PC-9 (cell line): Measurements from ENCODE around the gene TNF. TPM values are rescaled to one million over a fixed set of nuclear protein-coding genes. Genes with fewer than 3 reads are reported as not detected.

Experiments used
- BruUV-seq: library from RNA; stranded (reverse); fragments of 400-500 nt; replicated peaks from 2 replicates; lab custom pipeline; 2021; lab: Mats Ljungman, UMichigan
- CTCF ChIA-PET: fragments of 300-600 bp; sonication (Branson Sonifier 250); formaldehyde crosslinking; loops from one replicate; lab custom pipeline; 2022; ENCODE audit warnings: antibody characterized with exemption; lab: Charles Lee
- POLR2A ChIA-PET: fragments of 300-600 bp; sonication (Branson Sonifier 250); formaldehyde crosslinking; loops from one replicate; lab custom pipeline; 2022; ENCODE audit warnings: antibody characterized with exemption; ENCODE audit not compliant: unreplicated experiment; lab: Charles Lee
- DNase-seq, 2 experiments: peaks; one replicate each; pipeline versions ENCODE4 v3.0.0 to v3.0.0-alpha.2; 2015 to 2022; ENCODE audit warnings: mixed read lengths in 1 of 2
- H2AFZ ChIP-seq: fragments of 200-600 bp; sonication (generic); 2 replicates; pipeline ENCODE4 v1.8.1; 2017; ENCODE audit warnings: antibody characterized with exemption
- H3F3A ChIP-seq: fragments of 200-600 bp; sonication (generic); 2 replicates; pipeline ENCODE4 v1.8.1; 2017; ENCODE audit warnings: antibody characterized with exemption, mild to moderate bottlenecking, low read depth; ENCODE audit not compliant: insufficient read depth
- H3K27ac ChIP-seq: fragments of 200-600 bp; sonication (generic); 2 replicates; pipeline ENCODE4 v1.6.1; 2016; ENCODE audit warnings: mixed run types
- H3K27me3 ChIP-seq: fragments of 200-600 bp; sonication (generic); 2 replicates; pipeline ENCODE4 v1.6.1; 2016; ENCODE audit warnings: low read depth, mixed run types; ENCODE audit not compliant: insufficient read depth
- H3K36me3 ChIP-seq: fragments of 200-600 bp; sonication (generic); 2 replicates; pipeline ENCODE4 v1.6.1; 2016; ENCODE audit warnings: low read depth, mixed run types
- H3K4me1 ChIP-seq: fragments of 200-600 bp; sonication (generic); replicated peaks from 2 replicates; pipeline ENCODE4 v1.6.1; 2016; ENCODE audit warnings: mixed run types; ENCODE audit not compliant: insufficient read depth
- H3K4me2 ChIP-seq: fragments of 200-600 bp; sonication (generic); 2 replicates; pipeline ENCODE4 v1.6.1; 2017; ENCODE audit warnings: mixed run types
- H3K4me3 ChIP-seq: fragments of 200-600 bp; sonication (generic); 2 replicates; pipeline ENCODE4 v1.6.1; 2016; ENCODE audit warnings: mixed run types
- H3K79me2 ChIP-seq: fragments of 200-600 bp; sonication (generic); 2 replicates; pipeline ENCODE4 v1.6.1; 2017; ENCODE audit warnings: low read depth, mixed run types
- H3K9me2 ChIP-seq: fragments of 200-600 bp; sonication (generic); 2 replicates; pipeline ENCODE4 v1.8.1; 2017; ENCODE audit warnings: mild to moderate bottlenecking; ENCODE audit not compliant: insufficient read depth
- H3K9me3 ChIP-seq: fragments of 200-600 bp; sonication (generic); 2 replicates; pipeline ENCODE4 v1.8.1; 2016; ENCODE audit warnings: low read depth; ENCODE audit not compliant: insufficient read depth
- H4K20me1 ChIP-seq: fragments of 200-600 bp; sonication (generic); 2 replicates; pipeline ENCODE4 v1.8.1; 2017; ENCODE audit not compliant: insufficient read depth
- EZH2 ChIP-seq: fragments of 200-600 bp; sonication (generic); IDR thresholded peaks from 2 replicates; pipeline ENCODE4 v1.8.0; 2017; ENCODE audit warnings: antibody characterized with exemption, low read depth
- intact Hi-C: fragments of 100-400 bp; cut with micrococcal nuclease; formaldehyde crosslinking; loops from one replicate; pipeline ENCODE4 v1.10.0; 2022; ENCODE audit not compliant: unreplicated experiment
- total RNA-seq: library from RNA; stranded (reverse); gene quantifications from 2 replicates; pipeline ENCODE4 v1.2.3, GENCODE V29; 2021
- TF ChIP-seq, protein P1 (sequence below): fragments of 200-600 bp; sonication (generic); conservative IDR thresholded peaks from 2 replicates; pipeline ENCODE4 v1.6.1; 2017; ENCODE audit warnings: mixed run types, antibody characterized with exemption, mild to moderate bottlenecking, moderate library complexity

Gene TNF
- total RNA-seq, 1 experiment from 2014 or later: not detected

DNA sequence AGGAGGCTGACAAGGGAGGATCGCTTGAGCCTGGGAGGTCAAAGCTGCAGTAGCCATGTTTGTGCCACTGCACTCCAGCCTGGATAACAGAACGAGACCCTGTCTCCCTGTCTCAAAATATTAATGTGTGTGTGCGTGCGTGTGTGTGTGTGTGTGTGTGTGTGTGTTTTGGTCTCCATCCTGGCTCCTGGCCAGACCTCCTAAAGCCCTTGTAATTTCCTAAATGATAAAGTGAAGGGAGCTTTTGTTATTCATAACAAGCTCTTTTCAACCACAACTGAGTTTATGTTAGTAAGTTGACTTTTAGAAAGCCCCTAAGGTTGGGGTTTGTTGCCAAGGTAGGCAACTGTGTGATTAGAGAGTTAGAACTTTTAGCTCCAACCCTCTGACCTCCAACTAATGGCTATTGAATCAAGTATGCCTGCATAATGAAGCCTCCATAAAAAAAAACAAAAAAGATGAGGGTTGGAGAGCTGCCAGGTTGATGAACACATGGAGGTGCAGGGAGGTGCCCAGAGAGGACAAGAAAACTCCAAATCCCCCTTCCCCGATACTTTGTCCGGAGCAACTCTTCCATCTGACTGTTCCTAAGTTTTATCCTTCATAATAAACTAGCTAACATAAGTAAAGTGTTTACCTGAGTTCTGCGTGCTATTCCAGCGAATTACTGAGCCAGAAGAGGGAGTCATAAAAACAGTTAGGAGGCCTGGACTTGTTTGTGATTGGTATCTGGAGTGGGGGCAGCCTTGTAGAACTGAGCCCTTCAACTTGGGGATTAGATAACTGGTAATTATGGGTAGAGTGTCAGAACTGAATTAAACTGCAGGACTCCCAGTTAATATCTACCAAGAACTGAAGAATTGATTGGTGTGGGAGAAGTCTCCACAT lies 34.4 kb downstream of the TNF start:
- ChIA-PET CTCF (interaction anchor here (0.5 kb wide), 1 partner anchor 16 kb away, joined by 3 read pairs; no protein-coding TSS in a partner anchor), POLR2A (interaction anchor here (0.6 kb wide), 2 partner anchors 28 to 521 kb away, joined by 3 to 4 read pairs; no protein-coding TSS in a partner anchor)
- TF ChIP-seq EZH2: no peak
- no peaks in the 10 kb centered on the region for H3F3A ChIP-seq
- DNase-seq: no peak
- H3K4me3 ChIP-seq: no peak overlapping the region
- no peaks in the 10 kb centered on the region for H3K4me1 ChIP-seq
- H3K9me3 ChIP-seq: no peaks in the 10 kb centered on the region
- no peak overlapping the region for H2AFZ ChIP-seq
- no peak overlapping the region for H3K4me2 ChIP-seq
- BruUV-seq: no TSS peak
- no peaks in the 10 kb centered on the region for H3K27me3 ChIP-seq
- H4K20me1 ChIP-seq: no peaks in the 10 kb centered on the region
- intact Hi-C loops: no loop called here
- H3K9me2 ChIP-seq: no peaks in the 10 kb centered on the region
- no peak overlapping the region for H3K27ac ChIP-seq
- no peaks in the 10 kb centered on the region for H3K36me3 ChIP-seq
- no peaks in the 10 kb centered on the region for H3K79me2 ChIP-seq

DNA sequence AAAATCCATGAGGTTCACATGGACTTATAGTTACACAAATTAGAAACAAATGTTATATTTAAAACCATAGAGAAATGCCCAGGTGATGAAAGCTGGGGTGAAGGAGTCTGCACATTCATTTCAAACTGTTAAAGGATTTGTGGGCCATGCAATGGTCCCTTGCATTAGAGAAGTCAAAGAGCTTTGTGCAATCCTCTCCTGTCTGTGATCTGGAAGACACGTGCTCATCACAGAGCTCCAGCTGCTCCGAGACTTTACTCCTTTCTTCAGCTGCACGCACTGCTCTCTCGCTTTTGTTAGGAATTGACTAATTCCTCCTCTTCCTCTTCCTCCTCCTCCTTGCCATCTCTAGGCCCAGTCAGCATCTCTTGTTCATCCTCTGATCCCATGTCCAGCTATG lies 35.6 kb downstream of the TNF start:
- Histone ChIP-seq H3K9me3 (no peaks in the 10 kb centered on the region), H3K79me2 (no peaks in the 10 kb centered on the region), H3F3A (no peaks in the 10 kb centered on the region), H3K4me1 (0 out of 2 replicates have a peak, but pooled peaks cover 4% of the 10 kb centered on the region), H3K9me2 (no peaks in the 10 kb centered on the region), H3K4me3 (no peak overlapping the region), H3K4me2 (no peak overlapping the region), H3K36me3 (no peaks in the 10 kb centered on the region), H3K27ac (no peak overlapping the region), H3K27me3 (no peaks in the 10 kb centered on the region), H4K20me1 (no peaks in the 10 kb centered on the region), H2AFZ (no peak overlapping the region)
- no peak for DNase-seq
- intact Hi-C loops: no loop called here
- TF ChIP-seq, protein P1, sequence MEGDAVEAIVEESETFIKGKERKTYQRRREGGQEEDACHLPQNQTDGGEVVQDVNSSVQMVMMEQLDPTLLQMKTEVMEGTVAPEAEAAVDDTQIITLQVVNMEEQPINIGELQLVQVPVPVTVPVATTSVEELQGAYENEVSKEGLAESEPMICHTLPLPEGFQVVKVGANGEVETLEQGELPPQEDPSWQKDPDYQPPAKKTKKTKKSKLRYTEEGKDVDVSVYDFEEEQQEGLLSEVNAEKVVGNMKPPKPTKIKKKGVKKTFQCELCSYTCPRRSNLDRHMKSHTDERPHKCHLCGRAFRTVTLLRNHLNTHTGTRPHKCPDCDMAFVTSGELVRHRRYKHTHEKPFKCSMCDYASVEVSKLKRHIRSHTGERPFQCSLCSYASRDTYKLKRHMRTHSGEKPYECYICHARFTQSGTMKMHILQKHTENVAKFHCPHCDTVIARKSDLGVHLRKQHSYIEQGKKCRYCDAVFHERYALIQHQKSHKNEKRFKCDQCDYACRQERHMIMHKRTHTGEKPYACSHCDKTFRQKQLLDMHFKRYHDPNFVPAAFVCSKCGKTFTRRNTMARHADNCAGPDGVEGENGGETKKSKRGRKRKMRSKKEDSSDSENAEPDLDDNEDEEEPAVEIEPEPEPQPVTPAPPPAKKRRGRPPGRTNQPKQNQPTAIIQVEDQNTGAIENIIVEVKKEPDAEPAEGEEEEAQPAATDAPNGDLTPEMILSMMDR: no peak
- no peak for TF ChIP-seq EZH2
- no TSS peak for BruUV-seq
- ChIA-PET CTCF (interaction anchor here (0.5 to 0.7 kb wide), 2 partner anchors 12 to 80 kb away, joined by 3 read pairs; no protein-coding TSS in a partner anchor), POLR2A (no interaction called here)

DNA sequence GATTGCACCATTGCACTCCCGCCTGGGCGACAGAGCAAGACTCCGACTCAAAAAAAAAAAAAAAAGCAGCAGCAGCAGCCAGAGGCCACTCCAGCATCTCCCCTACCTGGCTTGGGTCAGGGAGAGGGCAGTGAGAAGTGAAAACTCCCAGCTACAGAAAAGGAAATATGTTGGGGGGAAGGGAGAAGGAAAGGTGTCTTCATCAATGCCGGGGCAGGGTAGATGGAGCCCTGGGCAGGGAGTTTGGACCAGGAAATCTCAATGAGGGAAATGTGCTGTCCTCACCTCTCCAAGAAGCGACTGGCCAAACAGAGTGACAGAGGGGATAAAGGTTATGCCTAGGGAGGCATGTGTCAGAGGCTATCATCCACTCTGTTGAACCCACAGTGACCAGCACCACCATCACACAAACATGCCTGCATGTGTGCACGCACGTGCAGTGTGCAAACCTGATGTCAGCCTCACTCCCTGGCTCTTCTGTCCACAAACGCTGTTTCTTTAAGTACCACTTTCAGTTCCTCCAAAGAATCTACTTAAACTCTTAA lies 38.8 kb downstream of the TNF start:
- Histone ChIP-seq H3K4me2 (no peak overlapping the region), H3K27ac (no peak overlapping the region), H3K4me3 (no peak overlapping the region), H3K79me2 (no peaks in the 10 kb centered on the region), H3K27me3 (no peaks in the 10 kb centered on the region), H3K9me3 (no peaks in the 10 kb centered on the region), H3F3A (peaks cover under 1% of the 10 kb centered on the region; the same call in 1 of the 2 replicates), H3K4me1 (0 out of 2 replicates have a peak, but pooled peaks cover 4% of the 10 kb centered on the region), H2AFZ (no peak overlapping the region), H3K36me3 (no peaks in the 10 kb centered on the region), H3K9me2 (no peaks in the 10 kb centered on the region), H4K20me1 (no peaks in the 10 kb centered on the region)
- BruUV-seq: no TSS peak
- TF ChIP-seq, protein P1: no peak
- no peak for TF ChIP-seq EZH2
- POLR2A ChIA-PET: no interaction called here
- intact Hi-C loops: no loop called here
- DNase-seq: no peak
- CTCF ChIA-PET: no interaction called here
